Breast epithelium (tissue), 4 donors: ENCODE results near the gene DDRGK1. TPM values are rescaled to one million over a fixed set of nuclear protein-coding genes. Genes with fewer than 3 reads are reported as not detected.
A peak's percentile ranks its signal among the peaks of the same experiment; 100 is the strongest.

Source experiments
- DNase-seq, 2 donors: peaks; one replicate each; pipeline ENCODE4 v3.0.0-alpha.2; 2019; ENCODE audit warnings: low spot score in 2 of 2
- H3K27ac ChIP-seq, 2 donors: fragments of 200-600 bp; sonication (generic) in 1 of 2; one replicate each; pipeline ENCODE4 v1.5.1; 2016 to 2019; ENCODE audit warnings: mild to moderate bottlenecking in 1 of 2
- H3K27me3 ChIP-seq, 2 donors: fragments of 200-600 bp; sonication (generic) in 1 of 2; one replicate each; pipeline versions ENCODE4 v1.5.1 to v1.6.0; 2017 to 2019; ENCODE audit warnings: control low read depth in 1 of 2, mild to moderate bottlenecking in 1 of 2
- H3K36me3 ChIP-seq: fragments of 200-600 bp; one replicate; pipeline ENCODE4 v1.5.1; 2019
- H3K4me1 ChIP-seq, 2 donors: fragments of 200-600 bp; sonication (generic); one replicate each; pipeline ENCODE4 v1.5.1; 2016 to 2019; ENCODE audit warnings: control low read depth in 1 of 2
- H3K4me3 ChIP-seq, 3 donors: fragments of 200-600 bp; sonication (generic); 1 replicate in 2 of 3; 2 replicates in 1 of 3; pipeline ENCODE4 v1.5.1; 2016 to 2019; ENCODE audit warnings: mild to moderate bottlenecking in 3 of 3, moderate library complexity in 2 of 3
- H3K9me3 ChIP-seq, 2 donors: fragments of 200-600 bp; sonication (generic) in 1 of 2; one replicate each; pipeline ENCODE4 v1.5.1; 2016 to 2019; ENCODE audit warnings: control low read depth in 1 of 2
- CTCF ChIP-seq, 3 donors: fragments of 450-650 bp; IDR thresholded peaks; one replicate each; pipeline ENCODE4 v1.5.1; 2016 to 2017; ENCODE audit warnings: antibody characterized with exemption in 3 of 3, mild to moderate bottlenecking in 3 of 3, moderate library complexity in 3 of 3
- POLR2A ChIP-seq: fragments of 450-650 bp; IDR thresholded peaks from one replicate; pipeline ENCODE4 v1.6.1; 2016; ENCODE audit warnings: antibody characterized with exemption, mild to moderate bottlenecking, moderate library complexity
- POLR2AphosphoS5 ChIP-seq, 3 donors: sonication (generic); formaldehyde crosslinking; IDR thresholded peaks; one replicate each; pipeline ENCODE4 v1.6.1; 2017; ENCODE audit warnings: antibody characterized with exemption in 3 of 3
- intact Hi-C: fragments of 100-400 bp; cut with DNase I; formaldehyde crosslinking; loops from one replicate; pipeline ENCODE4 v1.15.1; 2023; ENCODE audit warnings: low total_unique reads
- total RNA-seq, 3 donors: library from RNA; depleted of rRNA; stranded (reverse); fragments of >200 nt; gene quantifications; one replicate each; pipeline ENCODE4 v1.1.0, GENCODE V29; 2016

DDRGK1 gene
- total RNA-seq, 3 donors from 2014 or later: 87.1 to 91.8 (median 89.8) TPM

GRCh38 chr20:3168829-3169590 is 35.5 kb downstream of the DDRGK1 start:
- DNase-seq: no peak
- TF ChIP-seq CTCF (IDR thresholded peaks at IDR 0.05): no peak
- TF ChIP-seq POLR2A: no peak
- TF ChIP-seq POLR2AphosphoS5 (IDR thresholded peaks at IDR 0.05): no peak
- Histone ChIP-seq H3K27me3 (no peaks in the 10 kb centered on the region), H3K4me1 (peaks cover 0 to 4% of the 10 kb centered on the region in 2 donors), H3K36me3 (no peaks in the 10 kb centered on the region), H3K4me3 (no peak overlapping the region), H3K27ac (no peak overlapping the region), H3K9me3 (no peaks in the 10 kb centered on the region)
- intact Hi-C loops: no loop called here

GRCh38 chr20:3168079-3168828 is 36.2 kb downstream of the DDRGK1 start:
- no peak for DNase-seq
- Histone ChIP-seq H3K9me3 (no peaks in the 10 kb centered on the region), H3K4me1 (peaks cover 0 to 4% of the 10 kb centered on the region in 2 donors), H3K4me3 (peak overlapping the region in 2 of 3 donors; percentile 26 to 41), H3K36me3 (no peaks in the 10 kb centered on the region), H3K27ac (no peak overlapping the region), H3K27me3 (no peaks in the 10 kb centered on the region)
- intact Hi-C loops: no loop called here
- TF ChIP-seq POLR2AphosphoS5 (IDR thresholded peaks at IDR 0.05): no peak
- TF ChIP-seq CTCF (IDR thresholded peaks at IDR 0.05): no peak
- no peak for TF ChIP-seq POLR2A

GRCh38 chr20:3167738-3168078 is 36.8 kb downstream of the DDRGK1 start:
- intact Hi-C loops: no loop called here
- no peaks in the 10 kb centered on the region for H3K9me3 ChIP-seq
- H3K27me3 ChIP-seq: no peaks in the 10 kb centered on the region
- TF ChIP-seq CTCF (IDR thresholded peaks at IDR 0.05) (no peak), POLR2AphosphoS5 (IDR thresholded peaks at IDR 0.05) (no peak), POLR2A (no peak)
- no peak for DNase-seq
- peaks cover 0 to 2% of the 10 kb centered on the region in 2 donors for H3K4me1 ChIP-seq
- no peak overlapping the region for H3K27ac ChIP-seq
- H3K4me3 ChIP-seq: peak overlapping the region in 2 of 3 donors; percentile 26 to 41
- no peaks in the 10 kb centered on the region for H3K36me3 ChIP-seq

- no peak for DNase-seq
- Histone ChIP-seq H3K4me1 (no peaks in the 10 kb centered on the region), H3K4me3 (no peak overlapping the region), H3K9me3 (no peaks in the 10 kb centered on the region), H3K36me3 (no peaks in the 10 kb centered on the region), H3K27ac (no peak overlapping the region), H3K27me3 (no peaks in the 10 kb centered on the region)
- intact Hi-C loops: no loop called here
- no peak for TF ChIP-seq POLR2AphosphoS5 (IDR thresholded peaks at IDR 0.05)
- no peak for TF ChIP-seq CTCF (IDR thresholded peaks at IDR 0.05)
- no peak for TF ChIP-seq POLR2A
Observed at GRCh38 chr20:3166913-3167342, 37.6 kb downstream of the DDRGK1 start.

GRCh38 chr20:3166338-3166912 is 38.1 kb downstream of the DDRGK1 start:
- TF ChIP-seq POLR2A (no peak), POLR2AphosphoS5 (IDR thresholded peaks at IDR 0.05) (no peak), CTCF (IDR thresholded peaks at IDR 0.05) (no peak)
- no peaks in the 10 kb centered on the region for H3K27me3 ChIP-seq
- no peak overlapping the region for H3K4me3 ChIP-seq
- intact Hi-C loops: no loop called here
- H3K27ac ChIP-seq: no peak overlapping the region
- H3K9me3 ChIP-seq: no peaks in the 10 kb centered on the region
- H3K4me1 ChIP-seq: no peaks in the 10 kb centered on the region
- DNase-seq: no peak
- no peaks in the 10 kb centered on the region for H3K36me3 ChIP-seq
